Gastrocnemius medialis (tissue), 4 donors: ENCODE measurements around the gene CD48. TPM values are rescaled to one million over a fixed set of nuclear protein-coding genes. Genes with fewer than 3 reads are reported as not detected.

Source experiments
- ATAC-seq, 2 donors: fragments of 150-250 bp; one replicate each; pipeline ENCODE4 v1.9.1; 2016
- DNase-seq, 2 donors: peaks; one replicate each; pipeline ENCODE4 v3.0.0-alpha.2; 2019
- H3K27ac ChIP-seq, 4 donors: fragments of 200-600 bp; sonication (generic); 1 replicate in 1 of 4; 2 replicates in 3 of 4; pipeline ENCODE4 v1.5.1; 2016 to 2018; ENCODE audit warnings: mild to moderate bottlenecking in 2 of 4, moderate library complexity in 1 of 4
- H3K27me3 ChIP-seq, 3 donors: fragments of 200-600 bp; sonication (generic) in 2 of 3; 1 replicate in 1 of 3; 2 replicates in 2 of 3; pipeline versions ENCODE4 v1.5.1 to v1.6.0; 2016 to 2019; ENCODE audit warnings: mild to moderate bottlenecking in 1 of 3, moderate library complexity in 1 of 3
- H3K36me3 ChIP-seq, 2 donors: fragments of 200-600 bp; sonication (generic) in 1 of 2; one replicate each; pipeline ENCODE4 v1.5.1; 2017 to 2018
- H3K4me1 ChIP-seq, 2 donors: fragments of 200-600 bp; sonication (generic) in 1 of 2; one replicate each; pipeline ENCODE4 v1.5.1; 2016 to 2017; ENCODE audit warnings: mild to moderate bottlenecking in 2 of 2
- H3K4me3 ChIP-seq, 4 donors: fragments of 200-600 bp; sonication (generic) in 3 of 4; 1 replicate in 1 of 4; 2 replicates in 3 of 4; pipeline ENCODE4 v1.5.1; 2016 to 2019; ENCODE audit warnings: mild to moderate bottlenecking in 2 of 4
- H3K9me3 ChIP-seq, 3 donors: fragments of 200-600 bp; sonication (generic) in 2 of 3; 1 replicate in 1 of 3; 2 replicates in 2 of 3; pipeline ENCODE4 v1.5.1; 2016 to 2019
- CTCF ChIP-seq, 5 experiments: fragments of 450-650 bp in 3 of 5; fragments of 200-600 bp in 2 of 5; sonication (generic) in 2 of 5; IDR thresholded peaks in 4 of 5; conservative IDR thresholded peaks in 1 of 5; 1 replicate in 4 of 5; 2 replicates in 1 of 5; pipeline ENCODE4 v1.5.1; 2016 to 2019; ENCODE audit warnings: antibody characterized with exemption in 5 of 5, mild to moderate bottlenecking in 3 of 5, moderate library complexity in 3 of 5
- POLR2A ChIP-seq, 2 donors: fragments of 450-650 bp; IDR thresholded peaks; one replicate each; pipeline ENCODE4 v1.6.1; 2017; ENCODE audit warnings: antibody characterized with exemption in 2 of 2, mild to moderate bottlenecking in 2 of 2, moderate library complexity in 2 of 2
- in situ Hi-C, 4 donors: fragments of 200-750 bp; cut with MboI; loops; one replicate each; pipeline versions ENCODE4 v1.15.0 to v1.8.0; 2017; ENCODE audit warnings: low sequenced_read_pairs in 4 of 4
- intact Hi-C: fragments of 100-400 bp; cut with DNase I; formaldehyde crosslinking; loops from one replicate; pipeline ENCODE4 v1.15.1; 2023; ENCODE audit warnings: low total_unique reads
- total RNA-seq, 4 donors: library from RNA; depleted of rRNA; stranded (reverse); fragments of >200 nt; gene quantifications; one replicate each; pipeline versions ENCODE4 v1.1.0 to v1.2.3, GENCODE V29; 2016

CD48 gene
- total RNA-seq, 4 donors from 2014 or later = 0.62 to 1.3 TPM; not detected in 2

- Histone ChIP-seq H3K4me1 (no peaks in the 10 kb centered on the region), H3K27ac (no peak overlapping the region), H3K36me3 (no peaks in the 10 kb centered on the region), H3K9me3 (no peaks in the 10 kb centered on the region), H3K4me3 (no peak overlapping the region), H3K27me3 (no peaks in the 10 kb centered on the region)
- in situ Hi-C loops (no loop called here), intact Hi-C loops (no loop called here)
- TF ChIP-seq CTCF (IDR thresholded peaks at IDR 0.05 in 4 of 5, conservative IDR thresholded peaks at IDR 0.05 in 1 of 5) = no peak
- TF ChIP-seq POLR2A (IDR thresholded peaks at IDR 0.05) = no peak
- ATAC-seq = no peak
- no peak for DNase-seq
Observed at GRCh38 chr1:160638540-160638857, 73.1 kb downstream of the CD48 start.

GRCh38 chr1:160637821-160638539 lies 73.6 kb downstream of the CD48 start:
- TF ChIP-seq CTCF (IDR thresholded peaks at IDR 0.05 in 4 of 5, conservative IDR thresholded peaks at IDR 0.05 in 1 of 5) (no peak), POLR2A (IDR thresholded peaks at IDR 0.05) (no peak)
- Histone ChIP-seq H3K9me3 (no peaks in the 10 kb centered on the region), H3K36me3 (no peaks in the 10 kb centered on the region), H3K27ac (no peak overlapping the region), H3K4me3 (no peak overlapping the region), H3K27me3 (no peaks in the 10 kb centered on the region), H3K4me1 (no peaks in the 10 kb centered on the region)
- ATAC-seq (no peak), DNase-seq (no peak)
- in situ Hi-C loops (no loop called here), intact Hi-C loops (no loop called here)

- H3K27ac ChIP-seq = no peak overlapping the region
- H3K9me3 ChIP-seq = no peaks in the 10 kb centered on the region
- in situ Hi-C loops (no loop called here), intact Hi-C loops (no loop called here)
- no peaks in the 10 kb centered on the region for H3K4me1 ChIP-seq
- H3K4me3 ChIP-seq = no peak overlapping the region
- DNase-seq (no peak), ATAC-seq (no peak)
- no peaks in the 10 kb centered on the region for H3K27me3 ChIP-seq
- H3K36me3 ChIP-seq = no peaks in the 10 kb centered on the region
- no peak for TF ChIP-seq CTCF (IDR thresholded peaks at IDR 0.05 in 4 of 5, conservative IDR thresholded peaks at IDR 0.05 in 1 of 5)
- no peak for TF ChIP-seq POLR2A (IDR thresholded peaks at IDR 0.05)
Observed at GRCh38 chr1:160637065-160637464, 74.6 kb downstream of the CD48 start.

- no peaks in the 10 kb centered on the region for H3K27me3 ChIP-seq
- no peak for DNase-seq
- no peaks in the 10 kb centered on the region for H3K36me3 ChIP-seq
- intact Hi-C loops = no loop called here
- in situ Hi-C loops = no loop called here
- H3K9me3 ChIP-seq = no peaks in the 10 kb centered on the region
- H3K4me3 ChIP-seq = no peak overlapping the region
- no peak for TF ChIP-seq CTCF (IDR thresholded peaks at IDR 0.05 in 4 of 5, conservative IDR thresholded peaks at IDR 0.05 in 1 of 5)
- TF ChIP-seq POLR2A (IDR thresholded peaks at IDR 0.05) = no peak
- no peak for ATAC-seq
- no peak overlapping the region for H3K27ac ChIP-seq
- no peaks in the 10 kb centered on the region for H3K4me1 ChIP-seq
Observed at GRCh38 chr1:160636547-160636946, 75.1 kb downstream of the CD48 start.

- DNase-seq (no peak), ATAC-seq (no peak)
- TF ChIP-seq POLR2A (IDR thresholded peaks at IDR 0.05) = no peak
- no peak for TF ChIP-seq CTCF (IDR thresholded peaks at IDR 0.05 in 4 of 5, conservative IDR thresholded peaks at IDR 0.05 in 1 of 5)
- Histone ChIP-seq H3K4me1 (no peaks in the 10 kb centered on the region), H3K27me3 (no peaks in the 10 kb centered on the region), H3K9me3 (no peaks in the 10 kb centered on the region), H3K27ac (no peak overlapping the region), H3K36me3 (no peaks in the 10 kb centered on the region), H3K4me3 (no peak overlapping the region)
- in situ Hi-C loops (no loop called here), intact Hi-C loops (no loop called here)
Observed at GRCh38 chr1:160636076-160636475, 75.5 kb downstream of the CD48 start.
